NCI-H2196 treated with DMSO at 0.1 percent for 48 hours (cell line): Measurements from ENCODE around the gene MTOR.
"Not testable (repeated sequence)": the region's sequence is repeated elsewhere in the genome, so short reads cannot be mapped to it uniquely, and the experiment has no call there.

ENCODE experiments used
- DNase-seq: peaks from one replicate; lab custom pipeline; 2025; ENCODE audit not compliant: unreplicated experiment; lab: John Stamatoyannopoulos, UW

Gene MTOR

GRCh38 chr1:11280719-11281376, 18.5 kb upstream of the MTOR start:
- no peak for DNase-seq

DNA sequence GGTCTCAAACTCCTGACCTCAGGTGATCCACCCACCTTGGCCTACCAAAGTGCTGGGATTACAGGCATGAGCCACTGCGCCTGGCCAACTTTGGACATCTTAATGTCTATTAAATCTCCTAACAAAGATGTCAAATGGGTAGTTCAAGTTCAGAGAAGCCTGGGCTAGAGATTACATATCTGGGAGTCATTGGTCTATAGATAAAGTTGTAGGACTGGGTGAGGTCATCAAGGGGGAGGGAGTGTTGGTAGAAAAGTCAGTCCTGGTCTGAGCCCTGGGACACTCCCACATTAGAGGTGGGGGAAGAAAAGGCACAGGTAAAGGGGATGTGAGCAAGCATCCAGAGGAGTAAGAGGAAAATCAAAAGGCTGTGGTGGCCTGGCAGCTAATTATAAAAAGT, 17.3 kb upstream of the MTOR start:
- DNase-seq, result no peak

GRCh38 chr1:11279152-11279551, 16.8 kb upstream of the MTOR start:
- DNase-seq, result no peak

GRCh38 chr1:11273595-11274234, 11.4 kb upstream of the MTOR start:
- DNase-seq, result no peak

DNA sequence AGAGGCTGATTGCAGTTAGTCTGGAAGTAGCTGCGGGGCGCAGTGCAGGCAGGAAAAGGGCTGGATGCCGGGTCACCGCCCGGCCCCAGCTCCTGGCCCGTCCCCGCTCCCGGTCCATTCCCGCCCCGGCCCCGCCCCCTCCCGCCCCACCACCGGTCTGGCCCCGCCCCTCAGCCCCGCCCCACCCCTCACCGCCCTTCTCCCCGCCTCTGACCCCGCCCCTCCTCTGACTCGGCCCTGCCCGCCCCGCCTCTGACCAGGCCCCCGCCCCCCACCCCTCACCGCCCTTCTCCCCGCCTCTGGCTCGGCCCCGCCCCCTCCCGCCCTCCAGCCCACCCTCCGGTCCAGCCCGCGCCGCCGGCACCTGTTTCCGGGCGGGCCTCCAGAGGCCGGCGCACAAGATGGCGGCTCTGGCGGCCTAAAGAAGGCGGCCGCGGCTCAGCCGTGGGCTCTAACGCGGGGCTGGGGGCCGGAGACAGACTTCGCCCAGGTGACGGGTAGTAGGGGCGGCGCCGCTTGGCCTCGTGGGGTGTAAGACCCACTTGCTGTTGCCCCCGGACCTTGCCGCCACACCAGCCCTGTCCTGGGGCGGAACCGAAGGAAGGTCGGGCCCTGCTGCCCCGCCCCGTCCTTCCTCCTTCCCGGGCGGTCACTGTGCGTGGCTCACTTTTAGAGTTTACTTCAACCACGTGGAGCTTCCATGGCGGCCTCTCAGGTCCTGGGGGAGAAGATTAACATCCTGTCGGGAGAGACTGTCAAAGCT, 10.7 kb upstream of the MTOR start, which contains the start of gene UBIAD1:
UBIAD1 (plus strand) TSS at position 367 of the 763 bp plus-strand sequence; CDS start at position 701, 334 bp downstream.
- peak; percentile 84 for DNase-seq

DNA sequence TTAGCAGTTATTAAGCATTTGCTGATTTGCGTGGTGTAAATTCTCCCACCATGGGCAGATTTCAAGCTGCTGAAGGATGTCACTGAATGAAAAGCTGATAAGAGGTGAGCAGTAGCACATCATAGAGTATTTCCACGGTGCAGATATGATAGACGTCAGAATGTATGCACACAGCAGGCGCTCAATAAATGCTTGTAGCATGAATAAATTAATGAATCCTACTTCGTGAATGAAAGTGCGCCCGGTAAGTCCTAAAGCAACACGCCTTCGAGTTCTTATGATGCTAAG, 10.1 kb upstream of the MTOR start:
- DNase-seq, result no peak

DNA sequence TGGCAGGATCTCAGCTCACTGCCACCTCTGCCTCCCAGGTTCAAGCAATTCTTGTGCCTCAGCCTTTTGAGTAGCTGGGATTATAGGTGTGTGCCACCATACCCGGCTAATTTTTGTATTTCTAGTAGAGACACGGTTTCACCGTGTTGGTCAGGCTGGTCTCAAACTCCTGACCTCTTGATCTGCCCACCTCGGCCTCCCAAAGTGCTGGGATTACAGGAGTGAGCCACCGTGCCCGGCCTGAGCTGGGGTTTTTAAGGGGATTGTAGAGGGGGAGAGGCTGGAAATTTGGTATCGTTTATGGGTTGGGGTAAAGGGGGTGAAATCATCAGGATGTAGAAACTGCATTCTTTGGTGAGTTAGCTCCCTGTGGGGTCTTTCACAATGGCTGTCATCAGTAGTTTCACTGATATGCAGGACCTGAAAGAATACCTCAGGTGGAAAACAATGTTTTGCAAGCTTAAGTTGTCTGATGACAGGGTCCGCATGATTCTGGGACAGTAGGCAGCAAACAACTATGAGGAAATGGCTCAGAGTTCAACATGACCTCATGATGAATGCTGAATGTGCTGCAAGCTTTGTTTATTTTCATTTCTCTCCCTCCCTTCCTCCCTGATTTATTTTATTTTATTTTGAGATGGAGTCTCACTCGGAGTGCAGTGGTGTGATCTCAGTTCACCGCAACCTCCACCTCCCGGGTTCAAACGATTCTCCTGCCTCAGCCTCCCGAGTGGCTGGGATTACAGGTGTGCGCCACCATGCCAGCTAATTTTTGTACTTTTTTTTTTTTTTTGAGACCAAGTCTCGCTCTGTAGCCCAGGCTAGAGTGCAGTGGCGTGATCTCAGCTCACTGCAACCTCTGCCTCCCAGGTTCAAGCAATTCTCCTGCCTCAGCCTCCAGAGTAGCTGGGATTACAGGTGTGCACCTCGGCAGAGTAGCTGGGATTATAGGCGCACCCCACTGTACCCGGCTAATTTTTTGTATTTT, 5.3 kb upstream of the MTOR start:
- not testable (repeated sequence) for DNase-seq

- no peak for DNase-seq
Measured at GRCh38 chr1:11266268-11267074, 4.1 kb upstream of the MTOR start.

DNA sequence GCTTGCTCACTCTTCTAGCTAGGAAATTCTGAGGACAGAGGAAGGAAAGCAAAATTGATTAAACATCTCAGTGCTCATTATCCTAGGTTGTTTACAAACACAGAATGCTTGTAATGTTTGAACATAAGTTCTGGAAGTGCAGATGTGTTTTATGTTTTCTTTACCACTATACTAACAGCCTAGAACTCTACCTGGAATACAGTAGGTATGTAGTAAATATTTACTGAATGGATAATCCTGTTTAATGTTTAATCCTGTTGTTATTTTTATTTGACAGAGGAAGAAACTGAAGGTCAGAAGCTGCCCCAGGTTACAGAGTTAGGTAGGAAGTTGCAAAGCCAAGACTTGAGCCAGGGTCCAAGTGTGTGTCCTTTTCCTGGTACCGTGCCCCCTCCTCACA, 6.1 kb downstream of the MTOR start:
- no peak for DNase-seq

GRCh38 chr1:11253226-11253625, 9.1 kb downstream of the MTOR start:
- no peak for DNase-seq

- DNase-seq, result no peak
Measured at GRCh38 chr1:11252538-11252937, 9.8 kb downstream of the MTOR start.

- DNase-seq, result no peak
Measured at GRCh38 chr1:11248169-11248568, 14.2 kb downstream of the MTOR start.

DNA sequence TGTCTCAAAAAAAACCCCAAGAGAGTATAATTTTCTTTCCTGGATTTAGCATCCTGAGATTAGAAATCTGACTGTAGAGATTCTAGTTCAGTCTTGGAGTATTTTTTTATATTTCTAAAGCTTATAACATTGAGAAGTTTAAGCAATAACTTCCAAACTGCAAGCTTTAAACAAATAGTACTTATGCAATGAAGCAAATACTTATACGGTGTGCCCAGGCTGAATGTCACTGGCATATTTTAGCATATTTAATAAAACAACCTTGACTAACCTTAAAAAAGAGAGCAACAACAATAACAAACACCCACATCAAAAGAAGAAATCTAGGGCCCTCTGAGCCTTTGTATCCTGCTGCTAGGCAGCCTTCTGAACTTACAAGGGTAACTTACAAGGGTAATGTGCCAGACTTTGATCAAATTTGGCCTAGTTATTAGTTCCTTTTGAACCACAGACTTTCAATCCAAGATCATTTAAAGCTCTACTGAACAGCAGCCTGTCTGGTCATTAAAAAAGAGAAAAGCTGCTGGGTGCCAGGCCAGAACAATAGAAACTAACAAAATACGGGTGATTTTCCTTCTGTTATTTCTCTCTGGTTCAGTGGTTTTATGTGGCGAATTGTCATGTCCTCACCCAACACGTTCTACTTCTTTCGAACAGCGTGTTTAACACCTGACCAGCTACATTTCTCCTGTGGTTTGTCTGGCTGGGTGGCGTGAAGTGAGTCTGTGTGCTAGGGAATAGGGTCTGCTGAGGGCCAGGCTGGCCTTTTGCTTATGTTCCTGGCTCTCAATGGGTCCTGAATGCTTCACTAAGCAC, 16.2 kb downstream of the MTOR start:
- no peak for DNase-seq

GRCh38 chr1:11245248-11245647, 17.1 kb downstream of the MTOR start:
- DNase-seq, result no peak

GRCh38 chr1:11238311-11238710, 24.0 kb downstream of the MTOR start:
- no peak for DNase-seq

GRCh38 chr1:11237356-11237755, 25.0 kb downstream of the MTOR start:
- no peak for DNase-seq

DNA sequence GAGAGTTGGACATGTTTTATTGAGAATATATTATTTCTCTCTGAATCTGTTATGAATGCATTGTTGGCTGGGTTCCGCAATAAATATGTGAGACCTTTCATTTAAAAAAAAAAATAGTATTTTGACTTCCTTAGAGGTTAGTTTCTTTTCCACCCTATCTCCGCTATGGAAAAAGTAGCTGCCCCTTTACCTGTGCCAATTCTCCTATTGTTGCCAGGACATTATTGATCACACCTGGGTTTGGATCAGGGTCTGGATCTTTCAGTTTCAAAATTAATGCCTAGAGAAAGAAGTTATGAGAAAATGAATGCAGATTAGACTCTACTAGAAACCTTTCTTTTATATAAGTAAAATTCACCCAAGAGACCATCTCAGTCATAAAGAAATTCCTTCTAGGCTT, 29.1 kb downstream of the MTOR start:
- DNase-seq, result no peak

- DNase-seq, result no peak
Measured at GRCh38 chr1:11229203-11229602, 33.1 kb downstream of the MTOR start.
